HPDE6-E6E7 (cell line): ENCODE data around the gene FBXW2.
"Not testable (repeated sequence)": the region's sequence is repeated elsewhere in the genome, so short reads cannot be mapped to it uniquely, and the experiment has no call there.

Experiments
- DNase-seq: peaks from one replicate; pipeline ENCODE4 v3.0.0; 2011; ENCODE audit warnings: missing footprints; ENCODE audit errors: extremely low spot score

FBXW2 gene

DNA sequence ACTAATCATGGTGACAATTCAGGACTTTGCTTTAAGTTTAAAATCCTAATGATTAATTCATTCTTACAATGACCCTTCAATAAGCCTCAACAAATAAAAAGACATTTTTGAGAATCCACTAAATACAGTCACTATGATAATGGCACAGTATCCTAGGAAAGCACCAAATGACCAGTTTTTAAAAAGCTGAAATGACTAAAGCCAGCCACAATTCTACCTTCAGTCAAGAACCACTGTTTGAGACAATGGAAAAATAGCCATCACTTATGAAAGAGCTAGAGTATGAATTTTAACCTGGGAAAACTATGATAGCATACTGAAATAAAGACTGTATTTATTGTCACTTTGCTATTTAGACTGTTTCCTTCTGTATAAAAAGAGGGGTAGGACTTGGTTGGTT lies 14.0 kb downstream of the FBXW2 start:
- DNase-seq, result no peak

DNA sequence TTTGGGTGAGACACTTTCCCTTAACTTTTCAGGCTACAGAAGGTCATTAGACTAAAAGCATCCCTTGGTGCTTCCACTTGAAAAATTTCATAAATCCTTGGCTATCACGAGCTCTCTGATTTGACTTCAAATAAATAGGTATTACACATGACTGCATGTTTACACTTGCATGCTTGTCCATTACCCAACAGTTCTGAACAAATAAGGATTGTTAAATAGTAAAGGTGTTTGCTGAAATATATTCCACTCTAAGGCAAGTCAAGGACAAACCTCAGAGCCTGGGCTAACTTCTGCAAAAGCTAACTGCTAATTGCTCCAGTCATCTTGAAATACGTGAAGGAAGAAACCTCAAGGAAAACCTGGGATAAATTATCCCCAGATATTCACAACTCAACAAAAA lies 14.5 kb downstream of the FBXW2 start:
- peak; percentile 37 for DNase-seq

DNA sequence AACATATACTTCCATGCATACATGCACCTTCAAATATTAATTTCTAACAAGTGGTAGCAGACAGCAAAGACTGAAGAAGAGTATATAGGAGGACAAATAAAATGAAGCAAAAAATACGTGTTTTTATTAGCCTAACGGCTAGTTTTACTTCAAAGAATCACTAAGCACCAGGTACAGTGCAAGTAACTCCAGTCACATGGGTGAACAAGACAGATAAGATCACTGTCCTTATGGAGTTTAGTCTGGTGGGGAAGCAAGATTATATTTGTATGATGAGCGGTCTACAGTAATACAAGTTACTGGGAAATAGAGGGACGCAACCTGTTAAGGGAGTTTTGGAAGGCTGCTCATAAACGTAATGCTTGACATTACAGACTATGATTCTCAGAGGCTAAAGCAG lies 16.0 kb downstream of the FBXW2 start:
- DNase-seq, result no peak

DNA sequence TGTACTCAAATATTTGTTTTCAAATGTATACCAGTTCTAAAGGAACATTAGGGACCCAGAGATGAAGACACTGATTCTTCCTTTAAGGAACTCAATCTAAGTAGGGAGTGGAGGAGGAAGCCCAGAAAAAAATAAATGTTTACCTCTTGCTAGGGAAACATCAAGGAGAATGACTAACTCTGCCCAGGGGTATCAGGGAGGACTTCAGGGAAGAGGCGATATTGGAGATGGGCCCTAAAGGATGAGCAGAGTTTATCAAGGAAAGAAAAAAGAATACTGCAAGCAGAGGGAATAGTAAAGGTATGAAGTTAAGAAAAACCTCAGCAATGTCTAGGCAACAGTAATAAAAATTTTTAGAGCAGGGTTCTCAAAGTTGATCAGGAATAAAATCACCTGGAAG lies 16.4 kb downstream of the FBXW2 start:
- no peak for DNase-seq

DNA sequence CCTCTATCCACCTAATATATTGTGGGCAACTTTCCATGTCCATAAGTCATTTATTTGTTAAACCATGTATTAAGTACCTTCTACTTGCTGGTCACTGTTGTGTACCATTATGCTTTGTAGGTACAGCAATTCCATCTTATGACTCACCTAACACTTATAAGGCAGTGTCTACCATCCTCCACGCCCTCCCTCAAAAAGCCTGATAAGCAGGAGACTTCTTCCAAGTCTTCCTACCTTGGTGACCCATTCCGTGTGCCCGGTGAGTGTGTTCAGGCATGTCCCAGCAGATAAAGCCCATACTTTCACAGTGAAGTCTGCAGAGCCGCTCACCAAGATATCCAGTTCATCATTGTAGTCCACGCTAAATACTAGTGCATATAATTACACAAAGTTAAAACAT lies 17.4 kb downstream of the FBXW2 start:
- DNase-seq, result peak; percentile 81

DNA sequence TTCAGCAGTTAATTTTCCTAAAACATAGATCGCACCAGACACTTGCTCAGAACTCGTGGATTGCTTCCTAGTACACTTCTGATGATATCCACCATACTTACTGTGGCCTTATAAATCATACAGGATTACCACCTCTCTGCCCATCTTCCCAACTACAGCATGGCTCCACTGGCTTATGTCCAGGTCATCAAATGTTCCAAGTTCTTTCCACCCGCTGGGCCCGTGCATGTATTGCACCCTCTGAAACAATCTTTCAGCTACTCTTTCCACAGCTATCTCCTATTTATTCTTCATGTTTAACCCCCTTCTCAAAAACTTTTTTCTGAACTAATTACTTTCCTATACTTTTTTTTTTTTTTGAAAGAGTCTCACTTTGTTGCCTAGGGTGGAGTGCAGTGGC lies 18.5 kb downstream of the FBXW2 start:
- DNase-seq, result no peak

DNA sequence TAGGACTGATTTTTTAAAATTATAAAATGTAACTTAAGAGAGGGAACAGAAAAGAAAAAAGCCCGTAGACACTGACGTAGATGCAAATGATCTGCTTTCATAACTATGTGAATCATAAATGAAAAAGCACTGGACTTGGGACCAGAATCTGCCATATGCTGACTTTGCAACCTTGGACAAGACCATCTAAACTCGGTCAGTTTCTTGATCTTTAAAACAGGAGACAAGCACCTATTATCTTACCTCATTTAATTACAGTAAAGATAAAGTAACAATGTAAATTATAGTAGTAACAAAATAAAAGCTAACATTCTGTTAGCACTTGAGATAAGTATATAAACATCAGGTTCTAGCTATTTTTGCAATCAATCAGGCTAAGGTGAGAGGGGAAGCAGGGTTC lies 20.0 kb downstream of the FBXW2 start:
- DNase-seq, result no peak

DNA sequence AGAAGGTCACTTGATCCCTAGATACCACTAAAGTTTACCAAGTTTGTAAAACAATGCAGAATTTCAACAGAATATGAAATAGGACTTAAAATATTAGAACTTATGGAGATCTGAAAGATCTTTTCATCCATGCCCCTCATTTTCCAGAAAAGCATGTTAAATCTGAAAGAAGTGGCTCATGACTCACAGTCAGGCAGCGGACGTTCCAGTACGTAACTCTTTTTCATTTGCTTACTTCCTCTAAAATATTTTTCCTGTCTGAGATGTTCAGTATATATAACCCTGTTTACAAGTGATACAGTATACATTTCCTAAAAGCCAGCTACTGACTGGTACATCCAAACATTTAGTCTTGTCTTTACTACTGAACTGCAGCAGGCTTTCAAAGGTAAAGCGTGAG lies 22.3 kb downstream of the FBXW2 start:
- DNase-seq, result no peak

DNA sequence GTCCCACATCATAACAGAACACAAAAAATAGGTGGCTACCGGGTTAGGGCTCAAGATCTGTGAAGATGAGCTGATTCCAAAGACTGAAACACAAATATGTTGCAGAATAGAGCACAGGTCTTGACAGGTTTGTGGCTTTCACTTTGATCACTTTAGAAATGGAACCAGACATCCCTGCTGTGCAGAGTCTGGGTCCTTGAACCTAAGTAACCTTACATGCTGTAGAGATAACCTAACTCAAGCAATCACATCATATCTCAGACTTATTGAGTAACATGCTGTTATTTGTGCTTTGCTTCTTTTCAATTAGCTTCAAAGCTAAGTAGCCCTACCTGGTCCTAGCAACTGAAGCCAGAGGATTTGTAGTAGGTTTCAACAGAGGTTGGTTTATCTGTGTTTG lies 24.3 kb downstream of the FBXW2 start:
- no peak for DNase-seq

DNA sequence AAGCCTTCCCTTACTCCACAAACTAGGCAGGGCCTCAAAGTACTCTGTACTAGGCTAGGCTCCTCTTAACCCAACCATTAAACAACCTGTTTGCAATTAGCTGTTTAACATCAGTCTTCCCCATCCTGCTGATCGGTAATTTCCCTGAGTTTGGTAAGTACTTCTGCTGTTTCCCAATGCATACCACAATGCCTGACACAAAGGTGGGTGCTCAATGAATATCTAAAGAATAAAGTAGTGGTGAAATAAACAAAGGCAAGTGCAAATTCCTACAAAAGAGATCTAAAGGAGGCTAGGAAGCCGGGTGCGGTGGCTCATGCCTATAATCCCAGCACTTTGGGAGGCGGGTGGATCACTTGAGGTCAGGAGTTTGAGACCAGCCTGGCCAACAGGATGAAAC lies 25.0 kb downstream of the FBXW2 start:
- DNase-seq, result no peak

DNA sequence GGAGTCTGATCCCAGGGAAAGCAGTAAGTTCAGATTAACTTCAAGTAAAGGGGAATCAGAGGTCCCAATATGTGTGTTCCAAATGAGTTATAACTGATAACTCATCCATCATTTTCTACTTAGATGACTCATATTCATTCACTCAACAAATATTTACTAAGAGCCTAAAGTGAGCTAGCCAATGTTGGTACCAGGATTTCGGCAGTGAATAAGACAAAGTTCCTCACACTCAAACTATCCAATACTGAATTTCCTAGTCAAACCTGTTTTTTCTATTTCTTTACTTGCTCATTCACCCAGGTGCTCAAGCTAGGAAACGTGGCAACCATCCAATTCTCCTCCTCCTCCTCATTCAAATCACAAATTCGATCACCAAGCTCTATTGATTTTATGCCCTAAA lies 25.8 kb downstream of the FBXW2 start:
- peak; percentile 9 for DNase-seq

DNA sequence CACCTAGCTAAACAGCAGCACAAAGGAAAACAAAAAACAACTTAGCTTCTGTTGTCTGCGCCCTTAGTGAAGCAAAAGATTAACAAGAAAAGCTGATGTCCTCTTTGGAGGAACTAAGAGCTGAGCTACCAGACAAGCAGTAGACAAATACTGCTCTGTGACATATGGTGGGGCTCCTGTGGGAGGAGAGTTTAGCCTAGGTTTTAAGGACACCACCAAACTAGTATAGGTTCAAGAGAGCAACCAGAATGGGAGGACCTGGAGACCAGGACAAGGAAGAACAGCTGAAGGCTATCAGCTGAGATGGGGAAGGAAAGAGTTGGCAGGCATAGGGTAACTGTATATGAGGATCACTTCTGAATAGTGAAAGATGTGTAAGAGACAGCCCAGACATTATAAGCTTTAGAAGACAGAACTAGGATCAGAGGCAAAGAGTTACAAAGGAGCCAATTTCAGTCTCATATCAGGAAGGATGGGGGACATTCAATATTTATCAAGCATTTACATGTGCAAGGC lies 27.2 kb downstream of the FBXW2 start:
- no peak for DNase-seq

DNA sequence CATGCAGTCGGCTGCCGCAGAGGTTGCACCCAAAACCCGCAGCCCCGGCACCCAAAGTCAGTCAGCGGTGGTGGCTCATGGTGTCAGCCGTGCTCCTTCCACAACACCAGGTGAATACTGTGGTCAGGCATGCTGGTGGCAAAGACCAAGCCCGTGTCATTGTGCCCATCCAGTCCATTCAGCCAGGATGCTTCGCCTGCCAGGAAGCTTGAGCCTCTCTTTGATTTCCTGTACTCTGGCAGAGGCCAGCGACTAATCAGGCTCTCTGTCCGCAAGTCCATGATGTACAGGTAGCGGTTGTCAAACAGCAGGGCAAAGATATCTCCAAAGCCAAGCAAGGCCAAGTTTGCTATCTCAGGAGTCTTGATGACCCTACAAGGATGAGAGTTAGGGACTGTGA lies 28.7 kb downstream of the FBXW2 start:
- DNase-seq, result no peak

DNA sequence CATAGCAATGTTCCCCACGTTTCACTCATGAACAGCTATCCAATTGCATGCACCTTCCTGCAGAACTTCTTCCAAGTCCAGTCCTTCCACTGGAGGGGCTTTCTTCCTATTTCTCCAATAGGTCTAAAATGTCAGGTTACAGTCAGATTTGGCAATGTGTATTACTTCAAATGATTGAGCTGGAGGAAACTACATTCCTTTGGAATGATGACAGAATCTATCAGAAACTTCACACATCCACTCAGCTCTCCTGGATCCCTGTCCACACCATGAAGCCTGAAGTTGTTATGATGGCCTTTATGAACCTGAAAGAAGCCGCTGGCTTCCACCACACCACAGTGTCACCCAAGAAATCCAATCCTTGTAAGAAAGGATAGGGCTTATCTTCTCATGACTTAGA lies 32.2 kb downstream of the FBXW2 start:
- no peak for DNase-seq

DNA sequence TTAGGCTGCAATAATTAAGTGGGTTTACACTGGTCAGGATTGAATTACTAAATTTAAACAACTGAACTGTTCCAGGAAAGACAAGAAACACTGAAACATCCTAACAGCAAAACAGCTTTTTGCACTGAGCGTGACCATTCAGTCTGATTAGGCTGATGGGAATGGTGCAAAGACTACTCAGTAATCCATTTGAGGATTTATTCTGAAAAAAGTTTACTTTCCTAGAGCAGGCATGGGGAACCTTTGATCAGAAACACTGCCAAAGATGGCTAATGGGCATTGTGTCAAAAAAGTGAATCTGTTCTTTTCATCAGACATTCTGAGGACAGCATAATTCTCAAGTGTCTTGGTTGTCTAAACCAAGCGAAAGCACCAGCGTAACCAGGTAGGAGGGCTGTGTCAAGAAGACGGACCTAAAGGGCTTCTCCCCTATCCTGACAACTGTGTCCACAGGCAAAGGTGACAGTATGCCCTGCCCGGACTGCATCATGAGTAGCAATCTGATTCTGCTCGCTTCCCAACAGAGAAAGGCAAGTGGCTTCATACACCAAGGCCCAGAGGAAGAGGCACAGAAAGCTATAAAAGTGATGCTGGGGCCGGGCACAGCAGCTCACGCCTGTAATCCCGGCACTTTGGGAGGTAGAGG lies 33.3 kb downstream of the FBXW2 start:
- no peak for DNase-seq

DNA sequence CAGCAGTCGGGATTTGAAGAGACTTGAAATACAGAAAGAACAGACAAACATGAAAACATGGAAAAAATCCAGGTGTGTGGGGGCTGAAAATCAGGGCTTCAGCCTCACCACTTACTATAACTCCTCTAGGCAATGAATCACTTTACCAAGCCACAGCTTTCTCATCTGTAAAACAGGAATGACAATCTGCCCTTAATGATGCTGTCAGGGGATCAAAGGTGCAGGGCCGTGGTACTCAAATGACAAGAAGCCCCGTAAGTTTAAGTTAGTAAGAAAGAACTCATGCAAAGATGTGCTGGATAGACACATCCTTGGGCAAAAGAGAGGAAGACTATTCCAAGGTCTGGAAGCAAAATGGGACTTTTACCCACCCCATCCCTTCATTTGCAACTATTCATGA lies 34.7 kb downstream of the FBXW2 start:
- DNase-seq, result no peak

DNA sequence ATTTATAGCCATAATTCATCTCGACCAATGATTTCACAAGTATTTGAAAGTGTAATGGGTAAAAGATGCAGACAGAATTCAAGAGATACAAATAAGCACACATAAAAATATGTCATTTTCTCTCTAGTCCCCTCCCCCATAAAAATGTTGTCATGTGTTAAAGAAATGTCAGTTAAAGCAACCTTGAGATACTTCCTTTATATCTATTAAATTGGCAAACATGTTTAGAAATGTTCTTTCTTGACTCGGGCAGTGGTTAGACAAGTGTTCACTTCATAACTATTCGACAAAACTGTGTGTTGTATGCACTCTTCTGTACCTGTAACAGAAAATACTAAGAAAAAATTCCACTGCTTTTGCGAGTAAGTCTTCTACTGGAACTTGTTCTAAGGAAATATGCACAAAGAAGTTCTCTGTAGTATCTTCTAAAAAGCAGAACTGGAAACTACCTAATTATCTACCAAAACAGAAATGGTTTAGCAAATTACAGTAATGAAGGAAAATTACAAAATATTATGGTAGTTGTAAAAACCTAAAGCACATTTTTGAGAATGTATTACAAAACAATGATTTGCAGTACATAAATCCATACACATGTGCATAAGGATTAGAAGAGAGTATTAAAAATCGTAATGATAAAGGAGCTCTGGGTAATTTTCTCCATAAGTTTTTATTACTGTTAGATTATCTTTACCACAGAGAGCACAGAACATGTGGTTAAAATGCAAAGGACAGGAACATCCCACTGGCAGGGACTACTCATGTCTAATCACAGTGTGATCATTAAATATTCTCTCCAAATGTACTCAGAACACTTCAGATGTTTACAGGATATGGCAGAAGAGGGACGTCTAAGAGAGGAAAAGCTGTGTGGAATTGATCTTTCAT lies 35.9 kb downstream of the FBXW2 start:
- DNase-seq, result no peak

DNA sequence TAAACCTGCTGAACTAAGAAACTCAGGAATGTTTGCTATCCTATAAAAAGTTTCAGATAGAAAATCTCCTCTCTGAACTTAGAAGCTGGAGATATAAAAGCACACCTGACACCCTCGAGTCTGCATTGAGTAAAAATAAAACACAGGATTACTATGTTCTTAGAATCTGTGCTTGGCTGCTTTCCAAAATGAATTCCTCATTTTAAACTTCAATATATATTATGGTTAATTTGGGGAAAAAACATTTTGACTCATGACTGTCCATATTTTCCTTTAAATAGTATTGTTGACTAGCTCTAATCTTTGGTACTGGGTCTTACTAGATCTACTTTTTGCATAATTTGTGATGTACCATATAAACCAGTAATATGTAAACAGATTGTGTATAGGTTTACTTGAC lies 36.7 kb downstream of the FBXW2 start:
- DNase-seq, result no peak

DNA sequence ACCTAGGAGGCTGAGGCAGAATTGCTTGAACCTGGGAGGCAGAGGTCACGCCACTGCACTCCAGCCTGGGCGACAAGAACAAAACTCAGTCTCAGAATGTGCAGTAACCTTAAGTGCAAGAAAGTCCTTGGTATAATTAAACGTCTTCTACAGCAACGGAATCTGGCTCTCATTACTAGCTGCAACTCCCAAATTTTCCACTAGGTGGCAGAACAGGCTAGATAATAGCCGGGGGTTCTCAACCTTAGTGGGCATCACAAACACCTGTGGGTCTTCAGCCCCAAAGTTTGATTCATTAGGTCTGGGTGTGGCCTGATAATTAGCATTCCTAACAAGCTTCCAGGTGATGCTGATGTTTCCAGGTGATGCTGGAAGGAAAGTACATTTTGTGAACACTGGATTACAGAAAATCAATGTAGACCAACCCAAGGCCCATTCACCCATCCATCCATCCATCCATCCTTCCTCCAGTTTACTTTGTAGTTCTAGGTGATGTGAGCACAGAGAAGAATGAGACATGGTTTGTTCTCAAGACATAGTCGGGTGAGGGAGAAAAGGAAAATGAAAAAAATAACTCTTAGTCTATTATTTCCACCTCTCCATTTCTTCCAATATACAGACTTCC lies 37.3 kb downstream of the FBXW2 start:
- DNase-seq, result peak; percentile 70

DNA sequence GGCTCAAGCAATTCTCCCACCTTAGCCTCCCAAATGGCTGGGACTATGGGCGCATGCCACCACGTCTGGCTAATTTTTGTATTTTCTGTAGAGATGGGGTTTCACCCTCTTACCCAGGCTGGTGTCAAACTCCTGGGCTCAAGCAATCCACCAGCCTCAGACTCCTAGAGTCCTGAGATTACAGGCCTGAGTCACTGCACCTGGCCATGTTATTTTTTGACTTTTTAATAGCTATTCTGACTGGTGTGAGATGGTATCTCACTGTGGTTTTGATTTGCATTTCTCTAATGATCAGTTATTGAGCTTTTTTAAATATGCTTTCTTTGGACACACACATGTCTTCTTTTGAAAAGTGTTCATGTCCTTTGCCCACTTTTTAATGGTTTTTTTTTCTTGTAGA lies 38.2 kb downstream of the FBXW2 start:
- DNase-seq, result no peak

DNA sequence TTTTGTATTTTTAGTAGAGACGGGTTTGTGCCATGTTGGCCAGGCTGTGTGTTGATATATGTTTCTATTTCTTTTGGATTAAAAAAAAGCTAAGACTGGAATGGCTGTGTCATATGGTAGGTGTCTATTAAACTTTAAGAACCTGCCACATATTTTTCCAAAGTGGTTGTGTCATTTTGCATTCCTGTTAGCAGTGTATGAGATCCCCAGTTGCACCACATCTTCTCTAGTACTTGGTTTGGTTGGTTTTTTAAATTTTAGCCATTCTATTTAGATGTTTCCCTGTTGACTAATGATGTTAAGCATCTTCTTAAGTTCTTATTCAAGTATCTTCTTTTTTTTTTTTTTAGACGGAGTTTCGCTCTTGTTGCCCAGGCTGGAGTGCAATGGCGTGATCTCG lies 42.8 kb downstream of the FBXW2 start:
- DNase-seq, result no peak

DNA sequence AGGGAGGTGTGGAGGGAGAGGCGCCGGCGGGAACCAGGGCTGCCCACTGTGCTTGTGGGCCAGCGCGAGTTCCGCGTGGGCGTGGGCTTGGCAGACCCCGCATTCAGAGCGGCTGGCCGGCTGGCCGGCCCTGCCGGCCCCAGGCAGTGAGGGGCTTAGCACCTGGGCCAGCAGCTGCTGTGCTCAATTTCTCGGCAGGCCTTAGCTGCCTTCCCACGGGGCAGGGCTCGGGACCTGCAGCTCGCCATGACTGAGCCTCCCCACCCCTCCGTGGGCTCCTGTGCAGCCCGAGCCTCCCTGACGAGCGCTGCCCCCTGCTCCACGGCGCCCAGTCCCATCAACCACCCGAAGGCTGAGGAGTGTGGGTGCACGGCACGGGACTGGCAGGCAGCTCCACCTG lies 46.9 kb downstream of the FBXW2 start:
- DNase-seq, result not testable (repeated sequence)

DNA sequence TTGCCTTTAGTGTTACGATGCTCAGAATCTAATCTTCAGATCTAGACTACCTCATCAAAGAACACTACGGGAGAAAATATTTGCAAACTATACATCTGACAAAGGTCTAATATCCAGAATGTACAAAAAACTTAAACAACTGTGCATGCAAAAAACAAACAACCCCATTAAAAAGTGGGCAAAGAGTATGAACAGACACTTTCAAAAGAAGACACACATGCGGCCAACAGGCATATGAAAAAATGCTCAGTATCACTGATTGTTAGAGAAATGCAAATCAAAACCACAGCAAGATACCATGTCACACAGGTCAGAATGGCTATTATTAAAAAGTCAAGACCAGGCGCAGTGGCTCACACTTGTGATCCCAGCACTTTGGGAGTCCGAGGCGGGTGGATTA lies 47.9 kb downstream of the FBXW2 start:
- no peak for DNase-seq
